Activated B cell treated with CpG ODN at 0.5 μM for 24 hours (primary cell): ENCODE results near the gene RSPH1. TPM values are rescaled to one million over a fixed set of nuclear protein-coding genes. Genes with fewer than 3 reads are reported as not detected.
"Not testable (repeated sequence)": the region's sequence is repeated elsewhere in the genome, so short reads cannot be mapped to it uniquely, and the experiment has no call there.

Experiments
- ATAC-seq: fragments of 200-7000 bp; cut with Tn5 transposase; one replicate; pipeline ENCODE4 v1.10.0; 2021; ENCODE audit warnings: low read depth, mild to moderate bottlenecking, moderate library complexity
- CTCF ChIA-PET: fragments of 350-600 bp; sonication (Branson Sonifier 250); formaldehyde crosslinking; loops from one replicate; lab custom pipeline; 2021; ENCODE audit warnings: antibody characterized with exemption; lab: Charles Lee
- POLR2A ChIA-PET: fragments of 350-600 bp; sonication (Branson Sonifier 250); formaldehyde crosslinking; loops from one replicate; lab custom pipeline; 2021; ENCODE audit warnings: antibody characterized with exemption; lab: Charles Lee
- DNase-seq: peaks from one replicate; pipeline ENCODE4 v3.0.0; 2022
- H3K27ac Mint-ChIP-seq: one replicate; pipeline ENCODE4 v1.8.0; 2020; ENCODE audit warnings: mixed read lengths
- H3K27me3 Mint-ChIP-seq: one replicate; pipeline ENCODE4 v1.8.0; 2021; ENCODE audit warnings: mixed read lengths
- H3K36me3 Mint-ChIP-seq: one replicate; pipeline ENCODE4 v1.8.0; 2021; ENCODE audit warnings: low read depth, mixed read lengths
- H3K4me1 Mint-ChIP-seq: one replicate; pipeline ENCODE4 v1.8.0; 2021; ENCODE audit warnings: mixed read lengths
- H3K4me3 Mint-ChIP-seq: one replicate; pipeline ENCODE4 v1.8.0; 2020; ENCODE audit warnings: mild to moderate bottlenecking, mixed read lengths
- H3K9me3 Mint-ChIP-seq: one replicate; pipeline ENCODE4 v1.8.0; 2020; ENCODE audit warnings: mixed read lengths
- CTCF ChIP-seq: fragments of 200-600 bp; IDR thresholded peaks from one replicate; pipeline ENCODE4 v1.8.0; 2022; ENCODE audit warnings: antibody characterized with exemption, mild to moderate bottlenecking
- intact Hi-C: fragments of 100-400 bp; cut with micrococcal nuclease; formaldehyde crosslinking; loops from one replicate; pipeline ENCODE4 v1.15.1; 2024
- total RNA-seq: library from RNA; stranded (reverse); gene quantifications from 2 replicates; pipeline ENCODE4 v1.2.3, GENCODE V29; 2022

The RSPH1 gene
- total RNA-seq, 1 donor from 2014 or later = 0.38 TPM

DNA sequence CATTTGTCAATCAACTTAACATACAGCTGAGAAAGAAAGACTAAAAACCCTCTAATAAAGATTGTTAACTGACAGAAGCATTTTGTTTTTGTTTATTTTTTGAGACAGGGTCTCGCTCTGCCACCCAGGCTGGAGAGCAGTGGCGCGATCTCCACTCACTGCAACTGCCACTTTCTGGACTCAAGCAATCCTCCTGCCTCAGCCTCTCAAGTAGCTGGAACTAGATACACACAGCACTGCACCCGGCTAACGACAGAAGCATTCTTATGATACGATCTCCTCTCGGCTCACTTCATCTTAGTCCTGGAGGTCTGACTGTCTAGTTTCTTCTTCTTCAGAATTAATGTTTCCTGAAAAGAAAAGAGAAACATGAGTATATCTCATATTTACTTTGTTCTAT lies 23.5 kb downstream of the RSPH1 start:
- Mint-ChIP-seq H3K36me3 (no peaks in the 10 kb centered on the region), H3K27ac (no peak overlapping the region), H3K27me3 (peaks cover 13% of the 10 kb centered on the region), H3K4me1 (peaks cover 35% of the 10 kb centered on the region), H3K9me3 (no peaks in the 10 kb centered on the region), H3K4me3 (no peak overlapping the region)
- no peak for DNase-seq
- ChIA-PET POLR2A (no interaction called here), CTCF (no interaction called here)
- intact Hi-C loops = no loop called here
- no peak for ATAC-seq
- TF ChIP-seq CTCF = no peak

GRCh38 chr21:42471716-42472330 lies 24.2 kb downstream of the RSPH1 start:
- H3K9me3 Mint-ChIP-seq = no peaks in the 10 kb centered on the region
- intact Hi-C loops = no loop called here
- H3K36me3 Mint-ChIP-seq = no peaks in the 10 kb centered on the region
- TF ChIP-seq CTCF = no peak
- ChIA-PET POLR2A (no interaction called here), CTCF (no interaction called here)
- no peak overlapping the region for H3K27ac Mint-ChIP-seq
- ATAC-seq = no peak
- peaks cover 12% of the 10 kb centered on the region for H3K27me3 Mint-ChIP-seq
- H3K4me3 Mint-ChIP-seq = no peak overlapping the region
- DNase-seq = peak; percentile 3
- peaks cover 42% of the 10 kb centered on the region for H3K4me1 Mint-ChIP-seq

DNA sequence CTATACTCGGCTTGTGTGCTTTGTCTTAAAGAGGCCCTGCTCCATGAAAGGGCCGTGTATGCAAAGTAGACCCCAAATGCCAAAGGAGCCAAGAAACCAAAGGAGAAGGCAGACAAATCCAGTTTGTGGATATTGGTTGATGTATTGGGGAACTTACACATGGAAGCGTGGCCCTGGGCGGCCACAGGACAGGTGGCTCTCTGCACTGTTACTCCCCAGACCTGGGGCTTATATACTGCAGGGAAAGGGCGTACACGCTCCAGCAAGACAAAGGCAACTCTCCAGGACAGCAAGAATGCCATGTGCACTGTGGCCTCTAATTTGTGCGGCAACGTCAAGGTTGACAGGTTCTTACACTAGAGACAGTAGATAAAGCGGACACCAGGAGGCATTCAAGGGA lies 24.8 kb downstream of the RSPH1 start:
- Mint-ChIP-seq H3K36me3 (no peaks in the 10 kb centered on the region), H3K9me3 (no peaks in the 10 kb centered on the region), H3K27ac (no peak overlapping the region), H3K27me3 (peaks cover 12% of the 10 kb centered on the region), H3K4me3 (no peak overlapping the region), H3K4me1 (peaks cover 46% of the 10 kb centered on the region)
- peak; percentile 4 for DNase-seq
- POLR2A ChIA-PET = no interaction called here
- TF ChIP-seq CTCF = no peak
- CTCF ChIA-PET = no interaction called here
- no peak for ATAC-seq
- intact Hi-C loops = no loop called here

DNA sequence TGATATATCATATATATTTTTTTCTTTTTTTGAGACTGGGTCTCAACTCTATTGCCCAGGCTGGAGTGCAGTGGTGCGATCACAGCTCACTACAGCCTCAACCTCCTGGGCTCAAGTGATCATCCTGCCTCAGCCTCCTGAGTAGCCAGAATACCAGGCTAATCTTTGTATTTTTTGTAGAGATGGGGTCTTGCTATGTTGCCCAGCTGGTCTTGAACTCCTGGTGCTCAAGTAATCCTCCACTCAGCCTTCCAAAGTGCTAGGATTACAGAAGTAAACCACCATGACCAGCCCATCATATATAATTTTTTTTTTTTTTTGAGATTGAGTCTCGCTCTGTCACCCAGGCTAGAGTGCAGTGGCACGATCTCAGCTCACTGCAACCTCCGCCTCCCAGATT lies 26.3 kb downstream of the RSPH1 start:
- intact Hi-C loops = loop anchor here (10.0 kb wide), 1 partner anchor 465 kb away; no protein-coding TSS in a partner anchor
- not testable (repeated sequence) for H3K27ac Mint-ChIP-seq

GRCh38 chr21:42469272-42469671 lies 26.8 kb downstream of the RSPH1 start:
- DNase-seq (peak; percentile 7), ATAC-seq (no peak)
- Mint-ChIP-seq H3K9me3 (no peaks in the 10 kb centered on the region), H3K27ac (no peak overlapping the region), H3K4me3 (no peak overlapping the region), H3K36me3 (no peaks in the 10 kb centered on the region), H3K4me1 (peaks cover 56% of the 10 kb centered on the region), H3K27me3 (peaks cover 7% of the 10 kb centered on the region)
- ChIA-PET POLR2A (interaction anchor here (0.7 to 1.2 kb wide), 3 partner anchors 45 to 66 kb away, joined by 3 read pairs; no protein-coding TSS in a partner anchor), CTCF (interaction anchor here (5.0 kb wide), 1 partner anchor 67 kb away, joined by 38 read pairs; no protein-coding TSS in a partner anchor)
- intact Hi-C loops = loop anchor here (10.0 kb wide), 1 partner anchor 464 kb away; no protein-coding TSS in a partner anchor
- no peak for TF ChIP-seq CTCF

More for the DNA sequence above, 26.3 kb downstream of the RSPH1 start:
- CTCF ChIA-PET = interaction anchor here (5.0 kb wide), 1 partner anchor 66 kb away, joined by 38 read pairs; no protein-coding TSS in a partner anchor
- Mint-ChIP-seq H3K27me3 (peaks cover 12% of the 10 kb centered on the region), H3K4me1 (peaks cover 56% of the 10 kb centered on the region)
- H3K4me3 Mint-ChIP-seq, H3K36me3 Mint-ChIP-seq, H3K9me3 Mint-ChIP-seq, DNase-seq, ATAC-seq: not testable (repeated sequence)
- POLR2A ChIA-PET = interaction anchor here (0.7 kb wide), 1 partner anchor 46 kb away, joined by 3 read pairs; no protein-coding TSS in a partner anchor
